WTC11 (cell line): ENCODE measurements around the gene FBXL14. TPM values are rescaled to one million over a fixed set of nuclear protein-coding genes. Genes with fewer than 3 reads are reported as not detected.

ENCODE experiments used
- ATAC-seq: fragments of 200-7000 bp; cut with Tn5 transposase; 2 replicates; pipeline ENCODE4 v1.10.0; 2021; ENCODE audit warnings: mild to moderate bottlenecking, moderate library complexity
- CTCF ChIA-PET: fragments of 300-600 bp; sonication (Branson Sonifier 250); formaldehyde crosslinking; loops from one replicate; lab custom pipeline; 2021; ENCODE audit warnings: antibody characterized with exemption; lab: Charles Lee
- POLR2A ChIA-PET: fragments of 350-600 bp; sonication (Branson Sonifier 250); formaldehyde crosslinking; loops from one replicate; lab custom pipeline; 2021; ENCODE audit warnings: antibody characterized with exemption; lab: Charles Lee
- DNase-seq: peaks from one replicate; pipeline ENCODE4 v3.0.0; 2021; ENCODE audit warnings: low spot score
- H3K27ac Mint-ChIP-seq: 2 replicates; pipeline ENCODE4 v1.8.0; 2021; ENCODE audit warnings: mixed read lengths
- H3K27me3 Mint-ChIP-seq: 2 replicates; pipeline ENCODE4 v1.8.0; 2021; ENCODE audit warnings: low read depth, mild to moderate bottlenecking, moderate library complexity, mixed read lengths
- H3K36me3 Mint-ChIP-seq: 2 replicates; pipeline ENCODE4 v1.8.0; 2021; ENCODE audit warnings: mixed read lengths
- H3K4me1 Mint-ChIP-seq: 2 replicates; pipeline ENCODE4 v1.8.0; 2022; ENCODE audit warnings: mixed read lengths
- H3K4me3 Mint-ChIP-seq: 2 replicates; pipeline ENCODE4 v1.8.0; 2021; ENCODE audit warnings: mild to moderate bottlenecking, moderate library complexity, mixed read lengths
- H3K9me3 Mint-ChIP-seq: 2 replicates; pipeline ENCODE4 v1.8.0; 2021; ENCODE audit warnings: mixed read lengths
- CREM ChIP-seq: sonication (generic); formaldehyde crosslinking; IDR thresholded peaks from 2 replicates; pipeline ENCODE4 v1.8.1; 2022; ENCODE audit warnings: mild to moderate bottlenecking, missing genetic modification reagents, moderate library complexity
- ELF4 ChIP-seq: sonication (generic); formaldehyde crosslinking; IDR thresholded peaks from 2 replicates; pipeline ENCODE4 v1.8.1; 2022; ENCODE audit warnings: low read depth, mild to moderate bottlenecking, moderate library complexity, missing genetic modification reagents
- ESRRA ChIP-seq: sonication (generic); formaldehyde crosslinking; IDR thresholded peaks from 2 replicates; pipeline ENCODE4 v1.8.1; 2022; ENCODE audit warnings: mild to moderate bottlenecking, missing genetic modification reagents, borderline replicate concordance
- FOXJ3 ChIP-seq: sonication (generic); formaldehyde crosslinking; IDR thresholded peaks from 2 replicates; pipeline ENCODE4 v1.9.0; 2021; ENCODE audit warnings: missing genetic modification reagents, mild to moderate bottlenecking, borderline replicate concordance
- FOXP1 ChIP-seq: sonication (generic); formaldehyde crosslinking; IDR thresholded peaks from 2 replicates; pipeline ENCODE4 v1.8.0; 2022; ENCODE audit warnings: missing genetic modification reagents, mild to moderate bottlenecking, moderate library complexity, borderline replicate concordance
- GABPB1 ChIP-seq: sonication (generic); formaldehyde crosslinking; IDR thresholded peaks from 2 replicates; pipeline ENCODE4 v1.8.1; 2023; ENCODE audit warnings: mild to moderate bottlenecking, missing genetic modification reagents
- GTF2I ChIP-seq: fragments of 250-450 bp; sonication (Bioruptor Pico); conservative IDR thresholded peaks from 2 replicates; pipeline ENCODE4 v1.4.0; 2021; ENCODE audit warnings: mild to moderate bottlenecking
- IRF2 ChIP-seq: sonication (generic); formaldehyde crosslinking; IDR thresholded peaks from 2 replicates; pipeline ENCODE4 v1.8.0; 2022; ENCODE audit warnings: low read depth, missing genetic modification reagents, borderline replicate concordance
- JAZF1 ChIP-seq: fragments of 250-450 bp; sonication (Bioruptor Pico); IDR thresholded peaks from 2 replicates; pipeline ENCODE4 v1.9.0; 2021; ENCODE audit warnings: moderate library complexity, mild to moderate bottlenecking, inconsistent platforms
- MAX ChIP-seq: sonication (generic); formaldehyde crosslinking; IDR thresholded peaks from 2 replicates; pipeline ENCODE4 v1.8.0; 2022; ENCODE audit warnings: mild to moderate bottlenecking, missing genetic modification reagents
- MYBL2 ChIP-seq: sonication (generic); formaldehyde crosslinking; IDR thresholded peaks from 2 replicates; pipeline ENCODE4 v1.8.1; 2023; ENCODE audit warnings: mild to moderate bottlenecking, moderate library complexity, missing genetic modification reagents
- NFE2L1 ChIP-seq: sonication (generic); formaldehyde crosslinking; IDR thresholded peaks from 2 replicates; pipeline ENCODE4 v1.8.1; 2023; ENCODE audit warnings: missing genetic modification reagents
- SMAD4 ChIP-seq: sonication (generic); formaldehyde crosslinking; IDR thresholded peaks from 2 replicates; pipeline ENCODE4 v1.8.0; 2022; ENCODE audit warnings: mild to moderate bottlenecking, missing genetic modification reagents
- ZNF232 ChIP-seq: sonication (generic); formaldehyde crosslinking; IDR thresholded peaks from 2 replicates; pipeline ENCODE4 v1.8.0; 2022; ENCODE audit warnings: mild to moderate bottlenecking, missing genetic modification reagents
- ZNF317 ChIP-seq: sonication (generic); formaldehyde crosslinking; IDR thresholded peaks from 2 replicates; pipeline ENCODE4 v1.8.1; 2023; ENCODE audit warnings: low read depth, mild to moderate bottlenecking, moderate library complexity, missing genetic modification reagents, borderline replicate concordance
- total RNA-seq: library from RNA; stranded (reverse); gene quantifications from 3 replicates; pipeline ENCODE4 v1.2.3, GENCODE V29; 2021
- TF ChIP-seq, protein P1 (sequence below): sonication (generic); formaldehyde crosslinking; IDR thresholded peaks from 2 replicates; pipeline ENCODE4 v1.8.1; 2023; ENCODE audit warnings: mild to moderate bottlenecking, missing genetic modification reagents, borderline replicate concordance
- TF ChIP-seq, protein P2 (sequence below): sonication (generic); formaldehyde crosslinking; IDR thresholded peaks from 2 replicates; pipeline ENCODE4 v1.8.1; 2023; ENCODE audit warnings: mild to moderate bottlenecking, missing genetic modification reagents
- TF ChIP-seq, protein P3 (sequence below): fragments of 250-450 bp; sonication (Bioruptor Pico); conservative IDR thresholded peaks from 2 replicates; pipeline ENCODE4 v1.9.0; 2021; ENCODE audit warnings: mild to moderate bottlenecking
- TF ChIP-seq, protein P4 (sequence below): sonication (generic); formaldehyde crosslinking; IDR thresholded peaks from 2 replicates; pipeline ENCODE4 v1.8.1; 2023; ENCODE audit warnings: mild to moderate bottlenecking, moderate library complexity, missing genetic modification reagents
- TF ChIP-seq, protein P5 (sequence below): fragments of 250-450 bp; sonication (Bioruptor Pico); IDR thresholded peaks from 2 replicates; pipeline ENCODE4 v1.9.0; 2021; ENCODE audit warnings: mild to moderate bottlenecking

FBXL14 gene
- total RNA-seq, 1 experiment from 2014 or later = 12.0 TPM

GRCh38 chr12:1546931-1547640 lies 47.3 kb downstream of the FBXL14 start:
- H3K4me1 Mint-ChIP-seq = peaks cover 13% of the 10 kb centered on the region
- no peak overlapping the region for H3K4me3 Mint-ChIP-seq
- H3K9me3 Mint-ChIP-seq = peaks cover 38% of the 10 kb centered on the region

DNA sequence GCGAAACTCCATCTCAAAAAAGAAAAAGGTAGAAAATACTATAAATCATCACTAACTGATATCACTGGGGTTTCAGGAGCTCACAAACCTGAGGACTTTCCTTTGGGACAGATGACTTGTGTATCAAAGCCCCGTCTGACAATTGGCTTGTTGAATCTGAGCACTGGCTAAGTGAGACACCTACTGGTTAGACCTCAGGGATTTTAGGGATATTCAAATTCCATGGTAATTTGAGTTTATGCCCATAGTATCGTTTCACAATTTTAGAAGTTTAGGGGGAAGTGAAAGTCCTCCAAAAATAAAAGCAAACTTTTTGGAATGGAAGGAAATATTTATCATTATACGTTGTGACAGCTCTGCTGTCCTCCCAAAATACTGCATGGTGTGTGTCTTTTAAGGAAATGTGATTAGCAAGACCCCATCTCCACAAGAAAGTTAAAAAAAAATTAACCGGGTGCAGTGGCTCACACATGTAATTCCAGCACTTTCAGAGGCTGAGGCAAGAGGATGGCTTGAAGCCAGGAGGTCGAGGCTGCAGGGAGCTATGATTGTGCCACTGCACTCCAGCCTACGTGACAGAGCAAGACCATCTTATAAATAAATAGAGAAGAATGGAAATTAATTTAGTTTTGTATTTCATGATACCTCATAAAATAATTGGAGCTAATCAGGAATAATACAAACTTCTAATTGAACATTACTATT lies 49.2 kb downstream of the FBXL14 start:
- CTCF ChIA-PET = interaction anchor here (0.6 to 3.3 kb wide), 7 partner anchors 21 to 427 kb away, joined by 3 to 15 read pairs (median 4); no protein-coding TSS in a partner anchor
- POLR2A ChIA-PET = interaction anchor here (1.1 kb wide), 1 partner anchor 34 kb away, joined by 3 read pairs; no protein-coding TSS in a partner anchor
- peaks cover 22% of the 10 kb centered on the region for H3K9me3 Mint-ChIP-seq
- peaks cover 13% of the 10 kb centered on the region for H3K4me1 Mint-ChIP-seq
- no peak overlapping the region for H3K4me3 Mint-ChIP-seq
- H3K27me3 Mint-ChIP-seq = peaks cover 7% of the 10 kb centered on the region
- H3K27ac Mint-ChIP-seq = no peak overlapping the region
- ATAC-seq = no peak
- H3K36me3 Mint-ChIP-seq = peaks cover 11% of the 10 kb centered on the region
- no peak for DNase-seq
- no peak for TF ChIP-seq MAX
- no peak for TF ChIP-seq JAZF1 (CRISPR knock-in tag)
- TF ChIP-seq FOXP1 (CRISPR knock-in tag) = no peak
- TF ChIP-seq FOXJ3 (CRISPR knock-in tag) = no peak
- TF ChIP-seq ESRRA (CRISPR knock-in tag) = no peak
- TF ChIP-seq GTF2I = no peak
- TF ChIP-seq CREM (CRISPR knock-in tag) = no peak
- no peak for TF ChIP-seq ZNF317
- no peak for TF ChIP-seq IRF2 (CRISPR knock-in tag)
- TF ChIP-seq, protein P1, sequence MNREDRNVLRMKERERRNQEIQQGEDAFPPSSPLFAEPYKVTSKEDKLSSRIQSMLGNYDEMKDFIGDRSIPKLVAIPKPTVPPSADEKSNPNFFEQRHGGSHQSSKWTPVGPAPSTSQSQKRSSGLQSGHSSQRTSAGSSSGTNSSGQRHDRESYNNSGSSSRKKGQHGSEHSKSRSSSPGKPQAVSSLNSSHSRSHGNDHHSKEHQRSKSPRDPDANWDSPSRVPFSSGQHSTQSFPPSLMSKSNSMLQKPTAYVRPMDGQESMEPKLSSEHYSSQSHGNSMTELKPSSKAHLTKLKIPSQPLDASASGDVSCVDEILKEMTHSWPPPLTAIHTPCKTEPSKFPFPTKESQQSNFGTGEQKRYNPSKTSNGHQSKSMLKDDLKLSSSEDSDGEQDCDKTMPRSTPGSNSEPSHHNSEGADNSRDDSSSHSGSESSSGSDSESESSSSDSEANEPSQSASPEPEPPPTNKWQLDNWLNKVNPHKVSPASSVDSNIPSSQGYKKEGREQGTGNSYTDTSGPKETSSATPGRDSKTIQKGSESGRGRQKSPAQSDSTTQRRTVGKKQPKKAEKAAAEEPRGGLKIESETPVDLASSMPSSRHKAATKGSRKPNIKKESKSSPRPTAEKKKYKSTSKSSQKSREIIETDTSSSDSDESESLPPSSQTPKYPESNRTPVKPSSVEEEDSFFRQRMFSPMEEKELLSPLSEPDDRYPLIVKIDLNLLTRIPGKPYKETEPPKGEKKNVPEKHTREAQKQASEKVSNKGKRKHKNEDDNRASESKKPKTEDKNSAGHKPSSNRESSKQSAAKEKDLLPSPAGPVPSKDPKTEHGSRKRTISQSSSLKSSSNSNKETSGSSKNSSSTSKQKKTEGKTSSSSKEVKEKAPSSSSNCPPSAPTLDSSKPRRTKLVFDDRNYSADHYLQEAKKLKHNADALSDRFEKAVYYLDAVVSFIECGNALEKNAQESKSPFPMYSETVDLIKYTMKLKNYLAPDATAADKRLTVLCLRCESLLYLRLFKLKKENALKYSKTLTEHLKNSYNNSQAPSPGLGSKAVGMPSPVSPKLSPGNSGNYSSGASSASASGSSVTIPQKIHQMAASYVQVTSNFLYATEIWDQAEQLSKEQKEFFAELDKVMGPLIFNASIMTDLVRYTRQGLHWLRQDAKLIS (CRISPR knock-in tag) = no peak

More at GRCh38 chr12:1546931-1547640, 47.3 kb downstream of the FBXL14 start:
- DNase-seq = no peak
- ATAC-seq = no peak
- Mint-ChIP-seq H3K36me3 (peaks cover 15% of the 10 kb centered on the region), H3K27me3 (peaks cover 7% of the 10 kb centered on the region), H3K27ac (no peak overlapping the region)
- POLR2A ChIA-PET = interaction anchor here (0.6 kb wide), 1 partner anchor 21 kb away, joined by 4 read pairs; no protein-coding TSS in a partner anchor
- CTCF ChIA-PET = interaction anchor here (3.3 kb wide), 1 partner anchor 30 kb away, joined by 15 read pairs; no protein-coding TSS in a partner anchor
- TF ChIP-seq, protein P2, sequence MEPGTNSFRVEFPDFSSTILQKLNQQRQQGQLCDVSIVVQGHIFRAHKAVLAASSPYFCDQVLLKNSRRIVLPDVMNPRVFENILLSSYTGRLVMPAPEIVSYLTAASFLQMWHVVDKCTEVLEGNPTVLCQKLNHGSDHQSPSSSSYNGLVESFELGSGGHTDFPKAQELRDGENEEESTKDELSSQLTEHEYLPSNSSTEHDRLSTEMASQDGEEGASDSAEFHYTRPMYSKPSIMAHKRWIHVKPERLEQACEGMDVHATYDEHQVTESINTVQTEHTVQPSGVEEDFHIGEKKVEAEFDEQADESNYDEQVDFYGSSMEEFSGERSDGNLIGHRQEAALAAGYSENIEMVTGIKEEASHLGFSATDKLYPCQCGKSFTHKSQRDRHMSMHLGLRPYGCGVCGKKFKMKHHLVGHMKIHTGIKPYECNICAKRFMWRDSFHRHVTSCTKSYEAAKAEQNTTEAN (CRISPR knock-in tag) = no peak
- TF ChIP-seq, protein P3, sequence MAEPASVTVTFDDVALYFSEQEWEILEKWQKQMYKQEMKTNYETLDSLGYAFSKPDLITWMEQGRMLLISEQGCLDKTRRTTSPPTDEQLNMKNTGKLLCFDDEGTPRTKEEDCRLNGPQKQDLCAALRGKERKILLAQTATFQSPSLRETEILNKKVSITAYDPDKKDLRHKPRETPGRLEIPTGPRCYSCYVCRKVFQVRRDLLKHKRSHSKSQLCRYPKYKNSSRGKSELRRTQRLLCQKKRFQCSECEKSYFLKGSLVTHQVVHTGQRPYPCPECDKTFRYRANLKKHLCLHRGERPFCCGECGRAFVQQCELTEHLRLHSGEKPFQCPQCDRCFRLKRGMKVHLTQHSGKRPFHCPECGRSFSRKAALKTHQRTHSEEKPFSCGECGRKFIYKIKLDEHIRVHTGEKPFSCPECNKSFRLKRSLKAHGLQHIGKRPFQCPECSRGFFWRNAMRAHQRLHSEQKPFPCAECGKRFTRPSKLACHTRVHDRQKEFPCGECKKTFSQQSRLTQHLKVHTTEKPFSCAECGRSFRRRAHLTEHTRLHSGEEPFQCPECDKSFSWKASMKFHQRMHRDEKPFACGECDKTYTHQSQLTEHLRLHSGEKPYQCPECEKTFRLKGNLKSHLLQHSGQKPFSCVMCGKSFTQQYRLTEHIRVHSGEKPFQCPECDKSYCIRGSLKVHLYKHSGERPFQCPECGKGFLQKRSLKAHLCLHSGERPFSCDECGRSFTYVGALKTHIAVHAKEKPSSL (CRISPR knock-in tag) = no peak
- TF ChIP-seq NFE2L1 (CRISPR knock-in tag) (no peak), GABPB1 (CRISPR knock-in tag) (no peak), ELF4 (CRISPR knock-in tag) (no peak), SMAD4 (CRISPR knock-in tag) (no peak), ZNF232 (CRISPR knock-in tag) (no peak), MYBL2 (CRISPR knock-in tag) (no peak)
- TF ChIP-seq, protein P4, sequence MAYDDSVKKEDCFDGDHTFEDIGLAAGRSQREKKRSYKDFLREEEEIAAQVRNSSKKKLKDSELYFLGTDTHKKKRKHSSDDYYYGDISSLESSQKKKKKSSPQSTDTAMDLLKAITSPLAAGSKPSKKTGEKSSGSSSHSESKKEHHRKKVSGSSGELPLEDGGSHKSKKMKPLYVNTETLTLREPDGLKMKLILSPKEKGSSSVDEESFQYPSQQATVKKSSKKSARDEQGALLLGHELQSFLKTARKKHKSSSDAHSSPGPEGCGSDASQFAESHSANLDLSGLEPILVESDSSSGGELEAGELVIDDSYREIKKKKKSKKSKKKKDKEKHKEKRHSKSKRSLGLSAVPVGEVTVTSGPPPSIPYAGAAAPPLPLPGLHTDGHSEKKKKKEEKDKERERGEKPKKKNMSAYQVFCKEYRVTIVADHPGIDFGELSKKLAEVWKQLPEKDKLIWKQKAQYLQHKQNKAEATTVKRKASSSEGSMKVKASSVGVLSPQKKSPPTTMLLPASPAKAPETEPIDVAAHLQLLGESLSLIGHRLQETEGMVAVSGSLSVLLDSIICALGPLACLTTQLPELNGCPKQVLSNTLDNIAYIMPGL = no peak
- TF ChIP-seq, protein P5, sequence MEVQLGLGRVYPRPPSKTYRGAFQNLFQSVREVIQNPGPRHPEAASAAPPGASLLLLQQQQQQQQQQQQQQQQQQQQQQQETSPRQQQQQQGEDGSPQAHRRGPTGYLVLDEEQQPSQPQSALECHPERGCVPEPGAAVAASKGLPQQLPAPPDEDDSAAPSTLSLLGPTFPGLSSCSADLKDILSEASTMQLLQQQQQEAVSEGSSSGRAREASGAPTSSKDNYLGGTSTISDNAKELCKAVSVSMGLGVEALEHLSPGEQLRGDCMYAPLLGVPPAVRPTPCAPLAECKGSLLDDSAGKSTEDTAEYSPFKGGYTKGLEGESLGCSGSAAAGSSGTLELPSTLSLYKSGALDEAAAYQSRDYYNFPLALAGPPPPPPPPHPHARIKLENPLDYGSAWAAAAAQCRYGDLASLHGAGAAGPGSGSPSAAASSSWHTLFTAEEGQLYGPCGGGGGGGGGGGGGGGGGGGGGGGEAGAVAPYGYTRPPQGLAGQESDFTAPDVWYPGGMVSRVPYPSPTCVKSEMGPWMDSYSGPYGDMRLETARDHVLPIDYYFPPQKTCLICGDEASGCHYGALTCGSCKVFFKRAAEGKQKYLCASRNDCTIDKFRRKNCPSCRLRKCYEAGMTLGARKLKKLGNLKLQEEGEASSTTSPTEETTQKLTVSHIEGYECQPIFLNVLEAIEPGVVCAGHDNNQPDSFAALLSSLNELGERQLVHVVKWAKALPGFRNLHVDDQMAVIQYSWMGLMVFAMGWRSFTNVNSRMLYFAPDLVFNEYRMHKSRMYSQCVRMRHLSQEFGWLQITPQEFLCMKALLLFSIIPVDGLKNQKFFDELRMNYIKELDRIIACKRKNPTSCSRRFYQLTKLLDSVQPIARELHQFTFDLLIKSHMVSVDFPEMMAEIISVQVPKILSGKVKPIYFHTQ = no peak
